Natural killer cell (primary cell): ENCODE data around the gene INPPL1. TPM values are rescaled to one million over a fixed set of nuclear protein-coding genes. Genes with fewer than 3 reads are reported as not detected.

ENCODE experiments used
- ATAC-seq, 3 donors: fragments of 150-1000 bp in 2 of 3; fragments of 200-7000 bp in 1 of 3; cut with Tn5 transposase; 1 replicate in 1 of 3; 2 replicates in 2 of 3; pipeline ENCODE4 v1.10.0; 2021; ENCODE audit warnings: mild to moderate bottlenecking in 2 of 3, moderate library complexity in 2 of 3
- DNase-seq, 2 donors: peaks; one replicate each; pipeline versions ENCODE4 v3.0.0 to v3.0.0-alpha.2; 2013 to 2021; ENCODE audit warnings: mixed read lengths in 1 of 2
- H3K27ac ChIP-seq: one replicate; pipeline ENCODE4 v1.5.1; 2013; ENCODE audit warnings: mild to moderate bottlenecking, low read length
- H3K27me3 ChIP-seq: one replicate; pipeline ENCODE4 v1.6.1; 2013; ENCODE audit warnings: low read length; ENCODE audit not compliant: control insufficient read depth, insufficient read depth
- H3K36me3 ChIP-seq: one replicate; pipeline ENCODE4 v1.6.1; 2013; ENCODE audit warnings: low read length; ENCODE audit not compliant: control insufficient read depth, insufficient read depth
- H3K4me1 ChIP-seq: one replicate; pipeline ENCODE4 v1.6.1; 2013; ENCODE audit warnings: low read length; ENCODE audit not compliant: control insufficient read depth, insufficient read depth
- H3K4me3 ChIP-seq: one replicate; pipeline ENCODE4 v1.5.1; 2013; ENCODE audit warnings: low read length
- H3K9me3 ChIP-seq: one replicate; pipeline ENCODE4 v1.6.1; 2013; ENCODE audit warnings: low read length; ENCODE audit not compliant: control insufficient read depth, insufficient read depth
- H3K27ac Mint-ChIP-seq, 2 donors: one replicate each; pipeline ENCODE4 v1.8.0; 2022; ENCODE audit warnings: mild to moderate bottlenecking in 2 of 2, mixed read lengths in 2 of 2, moderate library complexity in 1 of 2
- H3K27me3 Mint-ChIP-seq, 2 donors: one replicate each; pipeline ENCODE4 v1.8.0; 2022; ENCODE audit warnings: low read depth in 2 of 2, mixed read lengths in 2 of 2
- H3K36me3 Mint-ChIP-seq: one replicate; pipeline ENCODE4 v1.8.0; 2022; ENCODE audit warnings: mixed read lengths
- H3K4me1 Mint-ChIP-seq, 2 donors: one replicate each; pipeline ENCODE4 v1.8.0; 2022; ENCODE audit warnings: mixed read lengths in 2 of 2
- H3K4me3 Mint-ChIP-seq: one replicate; pipeline ENCODE4 v1.8.0; 2022; ENCODE audit warnings: mild to moderate bottlenecking, moderate library complexity, mixed read lengths
- H3K9me3 Mint-ChIP-seq, 2 donors: one replicate each; pipeline ENCODE4 v1.8.0; 2022; ENCODE audit warnings: mixed read lengths in 2 of 2
- WGBS: methylation state at CpG from one replicate; pipeline ENCODE4 v1.1.7; 2013; ENCODE audit warnings: missing lambda C conversion rate; ENCODE audit not compliant: insufficient coverage; 5-methylcytosine and 5-hydroxymethylcytosine counted together
- intact Hi-C: fragments of 100-400 bp; cut with micrococcal nuclease; formaldehyde crosslinking; loops from one replicate; pipeline ENCODE4 v1.14.2; 2022
- total RNA-seq, 4 donors: library from RNA; stranded (reverse); fragments of 120-200 nt in 1 of 4; gene quantifications; one replicate each; pipeline versions ENCODE4 v1.2.3 to v1.2.4, GENCODE V29; 2013 to 2022
- TF ChIP-seq, protein P1 (sequence below): fragments of 200-600 bp; IDR thresholded peaks from one replicate; pipeline ENCODE4 v1.8.0; 2022; ENCODE audit warnings: antibody characterized with exemption

Gene INPPL1
- total RNA-seq, 3 donors from 2014 or later (not counting 1 experiment from before 2014, with no cell fraction given) = 193 to 207 (median 195) TPM

DNA sequence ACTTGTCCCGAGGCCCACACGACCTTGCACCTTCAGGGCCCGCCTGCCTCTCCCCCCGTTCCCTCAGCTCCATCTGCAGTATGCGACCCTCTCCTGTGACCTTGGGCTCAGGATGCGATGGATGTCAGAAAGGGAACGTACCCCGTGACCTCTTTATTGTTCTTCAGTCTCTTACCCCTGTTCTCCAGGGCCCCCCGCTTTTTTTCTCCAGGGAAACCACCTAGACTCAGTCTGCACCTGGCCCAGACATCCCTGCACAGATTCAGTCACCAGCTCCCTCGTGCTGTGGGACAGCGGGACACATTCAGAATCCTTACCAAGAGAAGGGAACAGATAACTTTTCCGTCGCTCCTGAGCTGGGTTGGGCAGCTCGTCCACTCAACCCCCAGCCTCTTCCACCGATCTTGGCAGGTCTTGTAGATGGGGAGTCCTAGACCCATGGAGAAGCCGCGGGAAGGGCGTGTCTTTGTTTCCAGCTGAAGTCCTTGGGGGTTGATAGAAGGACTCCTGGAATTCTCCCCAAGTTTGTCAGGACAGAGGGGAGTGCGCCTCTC is 20.8 kb downstream of the INPPL1 start:
- Mint-ChIP-seq H3K27ac (no peak overlapping the region), H3K9me3 (no peaks in the 10 kb centered on the region), H3K4me1 (peaks cover 8 to 29% of the 10 kb centered on the region in 2 donors), H3K4me3 (no peak overlapping the region), H3K27me3 (peaks cover 38 to 42% of the 10 kb centered on the region in 2 donors), H3K36me3 (no peaks in the 10 kb centered on the region)
- intact Hi-C loops = no loop called here
- Histone ChIP-seq H3K4me1 (peaks cover 17% of the 10 kb centered on the region), H3K27ac (no peak overlapping the region), H3K36me3 (no peaks in the 10 kb centered on the region), H3K4me3 (no peak overlapping the region), H3K27me3 (peaks cover 46% of the 10 kb centered on the region), H3K9me3 (no peaks in the 10 kb centered on the region)
- ATAC-seq (no peak), DNase-seq (no peak)
- TF ChIP-seq, protein P1, sequence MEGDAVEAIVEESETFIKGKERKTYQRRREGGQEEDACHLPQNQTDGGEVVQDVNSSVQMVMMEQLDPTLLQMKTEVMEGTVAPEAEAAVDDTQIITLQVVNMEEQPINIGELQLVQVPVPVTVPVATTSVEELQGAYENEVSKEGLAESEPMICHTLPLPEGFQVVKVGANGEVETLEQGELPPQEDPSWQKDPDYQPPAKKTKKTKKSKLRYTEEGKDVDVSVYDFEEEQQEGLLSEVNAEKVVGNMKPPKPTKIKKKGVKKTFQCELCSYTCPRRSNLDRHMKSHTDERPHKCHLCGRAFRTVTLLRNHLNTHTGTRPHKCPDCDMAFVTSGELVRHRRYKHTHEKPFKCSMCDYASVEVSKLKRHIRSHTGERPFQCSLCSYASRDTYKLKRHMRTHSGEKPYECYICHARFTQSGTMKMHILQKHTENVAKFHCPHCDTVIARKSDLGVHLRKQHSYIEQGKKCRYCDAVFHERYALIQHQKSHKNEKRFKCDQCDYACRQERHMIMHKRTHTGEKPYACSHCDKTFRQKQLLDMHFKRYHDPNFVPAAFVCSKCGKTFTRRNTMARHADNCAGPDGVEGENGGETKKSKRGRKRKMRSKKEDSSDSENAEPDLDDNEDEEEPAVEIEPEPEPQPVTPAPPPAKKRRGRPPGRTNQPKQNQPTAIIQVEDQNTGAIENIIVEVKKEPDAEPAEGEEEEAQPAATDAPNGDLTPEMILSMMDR = no peak
- 17% methylated on average over 17 of the region's 19 CpGs for WGBS

DNA sequence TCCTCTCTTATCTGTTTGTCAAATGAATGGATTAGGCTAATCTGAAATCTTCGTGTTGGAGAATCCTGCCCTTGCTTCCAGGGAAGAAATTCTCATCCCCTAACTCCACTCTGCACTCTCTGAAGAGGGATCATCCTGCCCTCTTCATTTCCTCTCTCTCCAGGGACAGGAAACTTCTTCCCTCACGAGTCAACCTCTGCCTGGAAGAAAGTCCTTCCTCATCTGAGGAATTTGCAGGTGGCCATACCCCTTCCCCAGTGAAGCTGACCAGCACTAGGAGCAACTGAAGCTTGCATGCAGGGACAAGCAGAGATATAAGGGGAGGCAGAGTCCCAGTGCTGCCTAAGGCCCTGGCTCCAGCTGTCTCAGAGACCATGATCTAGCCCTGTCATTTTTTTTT is 23.0 kb downstream of the INPPL1 start:
- ATAC-seq (no peak), DNase-seq (no peak)
- Histone ChIP-seq H3K27me3 (peaks cover 34% of the 10 kb centered on the region), H3K4me1 (peaks cover 9% of the 10 kb centered on the region), H3K9me3 (no peaks in the 10 kb centered on the region), H3K36me3 (no peaks in the 10 kb centered on the region), H3K4me3 (no peak overlapping the region), H3K27ac (no peak overlapping the region)
- Mint-ChIP-seq H3K9me3 (no peaks in the 10 kb centered on the region), H3K27me3 (peaks cover 17 to 26% of the 10 kb centered on the region in 2 donors), H3K27ac (no peak overlapping the region), H3K4me3 (no peak overlapping the region), H3K4me1 (peaks cover 0 to 12% of the 10 kb centered on the region in 2 donors), H3K36me3 (no peaks in the 10 kb centered on the region)
- WGBS = 32% methylated on average over 2 of the region's 2 CpGs
- TF ChIP-seq, protein P1 = no peak
- intact Hi-C loops = no loop called here

DNA sequence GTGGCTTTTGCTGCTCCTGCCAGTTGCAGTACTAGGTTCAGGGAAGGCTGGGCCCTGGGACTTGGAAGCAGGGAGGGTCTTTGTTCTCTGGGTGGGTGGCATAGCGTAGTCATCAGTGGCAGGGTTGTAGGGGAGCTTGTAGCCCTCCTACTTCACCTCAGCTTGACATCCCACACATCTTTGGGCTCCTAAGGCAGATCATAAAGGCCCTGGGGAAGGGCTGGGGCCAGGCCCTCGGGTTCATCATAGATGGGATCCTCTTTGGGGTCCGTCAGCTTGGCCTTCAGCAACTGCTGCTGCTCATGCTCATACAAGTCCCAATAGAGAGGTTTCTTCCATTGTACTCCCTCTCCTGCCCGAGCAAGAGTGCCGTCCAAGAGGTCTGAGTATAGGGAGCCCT is 25.4 kb downstream of the INPPL1 start:
- H3K27ac Mint-ChIP-seq = no peak overlapping the region
- H3K4me3 Mint-ChIP-seq = no peak overlapping the region
- no peak overlapping the region for H3K4me3 ChIP-seq
- intact Hi-C loops = no loop called here
- no peaks in the 10 kb centered on the region for H3K9me3 Mint-ChIP-seq
- no peaks in the 10 kb centered on the region for H3K9me3 ChIP-seq
- peaks cover 6 to 11% of the 10 kb centered on the region in 2 donors for H3K27me3 Mint-ChIP-seq
- TF ChIP-seq, protein P1 = no peak
- peaks cover 18% of the 10 kb centered on the region for H3K27me3 ChIP-seq
- no peaks in the 10 kb centered on the region for H3K36me3 ChIP-seq
- ATAC-seq (no peak), DNase-seq (no peak)
- WGBS = 76% methylated on average over 3 of the region's 5 CpGs
- no peaks in the 10 kb centered on the region for H3K4me1 Mint-ChIP-seq
- H3K4me1 ChIP-seq = peaks cover under 1% of the 10 kb centered on the region
- no peaks in the 10 kb centered on the region for H3K36me3 Mint-ChIP-seq
- no peak overlapping the region for H3K27ac ChIP-seq
